22Rv1 (cell line): Measurements from ENCODE around the gene SLC36A4.

Experiments
- H3K27ac ChIP-seq: fragments of 450-650 bp; 2 replicates; pipeline ENCODE4 v1.5.1; 2017
- ZFX ChIP-seq: fragments of 450-650 bp; IDR thresholded peaks from 2 replicates; pipeline ENCODE4 v1.6.1; 2017; ENCODE audit warnings: antibody characterized with exemption, borderline replicate concordance
- TF ChIP-seq, protein P1 (sequence below): fragments of 450-650 bp; IDR thresholded peaks from 2 replicates; pipeline ENCODE4 v1.5.1; 2017; ENCODE audit warnings: mild to moderate bottlenecking

SLC36A4 gene

DNA sequence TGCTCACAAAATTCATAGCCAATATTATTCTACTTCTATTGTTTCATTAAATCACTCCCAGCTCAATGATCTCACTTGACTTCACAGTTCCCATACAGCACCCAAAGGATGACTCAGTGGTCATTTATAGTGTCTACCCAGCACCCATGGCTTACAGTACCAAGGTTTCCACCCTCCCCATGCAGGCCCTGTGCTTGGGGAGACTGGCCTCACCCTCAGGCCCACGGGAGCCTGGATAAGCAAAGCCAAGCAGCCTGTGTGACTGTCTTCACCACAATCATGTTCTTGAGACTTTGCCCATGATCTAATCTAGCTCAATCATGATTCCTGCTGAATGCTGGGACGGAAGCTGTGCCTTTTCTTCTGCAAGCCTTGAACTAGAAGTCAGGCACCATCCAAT lies 97.6 kb downstream of the SLC36A4 start:
- H3K27ac ChIP-seq = no peak overlapping the region
- TF ChIP-seq, protein P1, sequence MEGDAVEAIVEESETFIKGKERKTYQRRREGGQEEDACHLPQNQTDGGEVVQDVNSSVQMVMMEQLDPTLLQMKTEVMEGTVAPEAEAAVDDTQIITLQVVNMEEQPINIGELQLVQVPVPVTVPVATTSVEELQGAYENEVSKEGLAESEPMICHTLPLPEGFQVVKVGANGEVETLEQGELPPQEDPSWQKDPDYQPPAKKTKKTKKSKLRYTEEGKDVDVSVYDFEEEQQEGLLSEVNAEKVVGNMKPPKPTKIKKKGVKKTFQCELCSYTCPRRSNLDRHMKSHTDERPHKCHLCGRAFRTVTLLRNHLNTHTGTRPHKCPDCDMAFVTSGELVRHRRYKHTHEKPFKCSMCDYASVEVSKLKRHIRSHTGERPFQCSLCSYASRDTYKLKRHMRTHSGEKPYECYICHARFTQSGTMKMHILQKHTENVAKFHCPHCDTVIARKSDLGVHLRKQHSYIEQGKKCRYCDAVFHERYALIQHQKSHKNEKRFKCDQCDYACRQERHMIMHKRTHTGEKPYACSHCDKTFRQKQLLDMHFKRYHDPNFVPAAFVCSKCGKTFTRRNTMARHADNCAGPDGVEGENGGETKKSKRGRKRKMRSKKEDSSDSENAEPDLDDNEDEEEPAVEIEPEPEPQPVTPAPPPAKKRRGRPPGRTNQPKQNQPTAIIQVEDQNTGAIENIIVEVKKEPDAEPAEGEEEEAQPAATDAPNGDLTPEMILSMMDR = no peak
- TF ChIP-seq ZFX = no peak

DNA sequence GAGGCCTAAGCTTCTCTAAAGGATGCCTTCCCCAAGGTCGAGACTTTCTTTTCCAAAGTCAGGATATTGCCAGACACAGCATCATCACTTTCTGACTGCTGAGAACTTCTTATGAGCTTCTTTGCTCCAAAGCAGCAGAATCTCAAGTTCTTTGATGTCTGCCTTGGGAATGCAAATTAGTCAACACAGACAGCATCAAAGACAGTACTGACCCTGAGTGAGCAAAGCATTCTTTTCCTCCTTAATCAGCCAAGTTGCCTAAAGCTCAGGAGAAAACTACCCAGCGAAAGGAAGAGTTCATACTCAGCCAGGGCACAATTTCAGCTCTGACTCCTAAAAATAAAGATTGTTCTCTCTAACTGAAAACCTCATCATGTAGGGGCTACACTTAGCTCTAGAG lies 98.0 kb downstream of the SLC36A4 start:
- H3K27ac ChIP-seq = no peak overlapping the region
- TF ChIP-seq ZFX = no peak
- TF ChIP-seq, protein P1 = no peak
